Endothelial cell of umbilical vein (primary cell): ENCODE measurements around the gene MPZL3. TPM values are rescaled to one million over a fixed set of nuclear protein-coding genes. Genes with fewer than 3 reads are reported as not detected.

Source experiments
- BruUV-seq: library from RNA; stranded (reverse); fragments of 400-500 nt; replicated peaks from 2 replicates; lab custom pipeline; 2021; lab: Mats Ljungman, UMichigan
- CTCF ChIA-PET: fragments of 300-600, 350-600 bp; sonication (Branson Sonifier 250); formaldehyde crosslinking; loops from one replicate; lab custom pipeline; 2021; ENCODE audit warnings: antibody characterized with exemption, inconsistent platforms; lab: Charles Lee
- POLR2A ChIA-PET: fragments of 300-600, 350-600 bp; sonication (Branson Sonifier 250); formaldehyde crosslinking; loops from one replicate; lab custom pipeline; 2021; ENCODE audit warnings: antibody characterized with exemption, inconsistent platforms; lab: Charles Lee
- DNase-seq: peaks from one replicate; pipeline ENCODE4 v3.0.0-alpha.2; 2011; ENCODE audit warnings: low read depth, low spot score
- FAIRE-seq: peaks from 2 replicates; lab custom pipeline; 2011; peaks lifted over from hg19 to GRCh38; lab: Jason Lieb, UNC
- H2AFZ ChIP-seq: 2 replicates; pipeline ENCODE4 v1.6.0; 2012; ENCODE audit warnings: low read depth, low read length, control low read depth, inconsistent platforms
- H3K27ac ChIP-seq: 2 replicates; pipeline ENCODE4 v1.5.1; 2011; ENCODE audit warnings: low read depth, mild to moderate bottlenecking, control low read depth, low read length, moderate library complexity; ENCODE audit not compliant: insufficient read depth
- H3K27me3 ChIP-seq, 2 experiments: 2 replicates each; pipeline versions ENCODE4 v1.6.0 to v1.6.1; 2011; ENCODE audit warnings: low read length in 2 of 2, mixed read lengths in 1 of 2; ENCODE audit not compliant: control insufficient read depth in 2 of 2, insufficient read depth in 2 of 2
- H3K36me3 ChIP-seq, 2 experiments: 2 replicates in 1 of 2; 3 replicates in 1 of 2; pipeline ENCODE4 v1.5.1; 2011; ENCODE audit warnings: low read length in 2 of 2, mild to moderate bottlenecking in 1 of 2, moderate library complexity in 1 of 2; ENCODE audit not compliant: control insufficient read depth in 2 of 2, insufficient read depth in 2 of 2; ENCODE audit errors: extremely low read depth in 1 of 2
- H3K4me1 ChIP-seq: 3 replicates; pipeline ENCODE4 v1.5.1; 2011; ENCODE audit warnings: mild to moderate bottlenecking, low read length; ENCODE audit not compliant: control insufficient read depth, insufficient read depth; ENCODE audit errors: extremely low read depth
- H3K4me2 ChIP-seq: 2 replicates; pipeline ENCODE4 v1.6.1; 2011; ENCODE audit warnings: low read length, control low read depth, mixed read lengths; ENCODE audit not compliant: insufficient read depth
- H3K4me3 ChIP-seq, 3 experiments: fragments of 200-600 bp in 1 of 3; sonication (generic), shearing (Covaris generic) in 1 of 3; replicated peaks in 1 of 3; 2 replicates each; pipeline ENCODE4 v1.5.1; 2011 to 2016; ENCODE audit warnings: control low read depth in 3 of 3, low read length in 3 of 3, mild to moderate bottlenecking in 2 of 3, inconsistent platforms in 1 of 3, low read depth in 1 of 3, moderate library complexity in 1 of 3; ENCODE audit not compliant: insufficient read depth in 1 of 3
- H3K79me2 ChIP-seq: 2 replicates; pipeline ENCODE4 v1.6.0; 2012; ENCODE audit warnings: low read length, inconsistent platforms; ENCODE audit not compliant: control insufficient read depth, insufficient read depth
- H3K9ac ChIP-seq: replicated peaks from 2 replicates; pipeline ENCODE3; 2011; ENCODE audit warnings: low read length, control low read depth; ENCODE audit not compliant: insufficient read depth; ENCODE audit errors: extremely low read depth
- H3K9me1 ChIP-seq: replicated peaks from 3 replicates; pipeline ENCODE4 v1.6.0; 2011; ENCODE audit warnings: mild to moderate bottlenecking, low read length; ENCODE audit not compliant: control insufficient read depth, insufficient read depth; ENCODE audit errors: extremely low read depth
- H3K9me3 ChIP-seq: replicated peaks from 2 replicates; pipeline ENCODE4 v1.5.1; 2012; ENCODE audit warnings: low read length, inconsistent platforms; ENCODE audit not compliant: control insufficient read depth, insufficient read depth
- H4K20me1 ChIP-seq: replicated peaks from 2 replicates; pipeline ENCODE3; 2011; ENCODE audit warnings: mild to moderate bottlenecking, low read length; ENCODE audit not compliant: control insufficient read depth, insufficient read depth; ENCODE audit errors: extremely low read depth
- EZH2 ChIP-seq: IDR thresholded peaks from 2 replicates; pipeline ENCODE4 v1.6.1; 2012; ENCODE audit warnings: borderline replicate concordance, low read depth, mild to moderate bottlenecking, moderate library complexity, low read length, inconsistent platforms; ENCODE audit not compliant: severe bottlenecking
- FOS ChIP-seq: IDR thresholded peaks from 2 replicates; pipeline ENCODE4 v1.6.1; 2011; ENCODE audit warnings: mild to moderate bottlenecking, low read length, moderate library complexity, borderline replicate concordance; ENCODE audit not compliant: insufficient read depth
- GATA2 ChIP-seq: IDR thresholded peaks from 2 replicates; pipeline ENCODE4 v1.7.0; 2011; ENCODE audit warnings: low read depth, mild to moderate bottlenecking, moderate library complexity, mixed read lengths, low read length; ENCODE audit not compliant: insufficient read length, insufficient read depth
- JUN ChIP-seq: IDR thresholded peaks from 2 replicates; pipeline ENCODE4 v1.6.1; 2011; ENCODE audit warnings: borderline replicate concordance, low read depth; ENCODE audit not compliant: insufficient read length, insufficient read depth
- MYC ChIP-seq: IDR thresholded peaks from one replicate; pipeline ENCODE4 v1.6.1; 2011; ENCODE audit warnings: mild to moderate bottlenecking, low read depth, low read length
- POLR2A ChIP-seq: IDR thresholded peaks from 2 replicates; pipeline ENCODE4 v1.6.1; 2012; ENCODE audit warnings: low read depth, mild to moderate bottlenecking, control low read depth, low read length
- POLR2AphosphoS5 ChIP-seq: IDR thresholded peaks from 2 replicates; pipeline ENCODE4 v1.6.1; 2012; ENCODE audit warnings: low read depth, mild to moderate bottlenecking, control low read depth, low read length, moderate library complexity; ENCODE audit not compliant: insufficient read depth
- dilution Hi-C: fragments of 300-500 bp; cut with MboI; formaldehyde crosslinking; loops from one replicate; pipeline ENCODE4 v1.15.0; 2019; ENCODE audit warnings: low sequenced_read_pairs; ENCODE audit not compliant: extremely low pct_ligation_motif_present
- intact Hi-C: fragments of 100-400 bp; cut with micrococcal nuclease; formaldehyde crosslinking; loops from one replicate; pipeline ENCODE4 v1.10.0; 2022
- polyA plus RNA-seq, 4 experiments: library from polyadenylated mRNA; depleted of rRNA in 3 of 4; stranded (reverse) in 3 of 4; unstranded in 1 of 4; fragments of >200 nt; gene quantifications; 2 replicates each; pipeline versions ENCODE4 v1.2.1 to v1.2.3, GENCODE V29; 2011 to 2012; ENCODE audit warnings: missing spikeins in 1 of 4
- total RNA-seq: library from RNA; stranded (reverse); gene quantifications from 2 replicates; pipeline ENCODE4 v1.2.3, GENCODE V29; 2021
- TF ChIP-seq, protein P1 (sequence below), 2 donors: IDR thresholded peaks; 1 replicate in 1 of 2; 2 replicates in 1 of 2; pipeline ENCODE4 v1.5.1; 2011; ENCODE audit warnings: low read length in 2 of 2, mild to moderate bottlenecking in 2 of 2, moderate library complexity in 2 of 2, control low read depth in 1 of 2, inconsistent platforms in 1 of 2, low read depth in 1 of 2; ENCODE audit not compliant: insufficient read depth in 1 of 2; ENCODE audit errors: extremely low read depth in 1 of 2
- TF ChIP-seq, protein P2 (sequence below): IDR thresholded peaks from 2 replicates; pipeline ENCODE4 v1.6.1; 2011; ENCODE audit not compliant: insufficient read depth, insufficient read length

Gene MPZL3
- total and polyA plus RNA-seq, 2 donors (not counting 3 experiments of a cell fraction or from before 2014, with no cell fraction given), result 2.5 to 7.1 TPM

DNA sequence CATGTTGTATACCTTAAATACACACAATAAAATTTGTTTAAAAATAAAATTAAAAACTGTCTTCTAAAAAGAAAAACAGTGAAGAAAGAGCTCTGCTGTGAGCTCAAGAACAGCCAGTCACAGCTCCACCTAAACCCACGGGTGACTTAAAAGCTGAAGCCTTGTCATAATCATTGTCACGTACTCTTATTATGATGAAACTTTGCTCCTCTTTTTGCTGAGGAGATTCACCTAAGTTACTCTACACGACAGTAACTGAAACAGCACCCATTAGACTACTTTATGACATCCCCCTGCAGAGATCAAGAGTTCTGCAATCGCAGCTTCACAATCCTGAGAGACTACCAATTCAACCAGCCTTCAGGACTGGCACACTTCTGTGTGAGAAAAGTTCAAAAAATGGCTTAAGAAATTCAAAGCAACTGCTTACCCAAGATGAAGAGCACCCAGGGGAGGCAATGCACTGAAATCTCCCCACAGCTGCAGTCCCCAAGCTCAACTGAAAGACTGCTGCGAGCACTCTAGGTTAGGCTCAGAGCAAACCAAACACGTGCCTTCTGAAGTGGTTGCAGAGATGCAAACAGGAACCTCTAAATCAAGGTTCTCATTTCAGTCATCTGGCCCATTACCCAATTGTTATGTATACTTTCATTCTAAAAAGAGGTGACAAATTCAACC is 27.5 kb downstream of the MPZL3 start, which contains the start of gene JAML:
JAML (minus strand) TSS at position 501 of the 678 bp plus-strand sequence. CDS start 10,145 bp downstream, outside the sequence.
- no peaks in the 10 kb centered on the region for H3K9me3 ChIP-seq
- peaks cover 18% of the 10 kb centered on the region for H3K4me1 ChIP-seq
- H3K9ac ChIP-seq, result no peak within 1 kb of the TSS
- H3K4me3 ChIP-seq, result no peak within 1 kb of the TSS
- POLR2A ChIA-PET, result no interaction called here
- no peak for FAIRE-seq
- no peak within 1 kb of the TSS for H3K27ac ChIP-seq
- H3K9me1 ChIP-seq, result no peaks in the 10 kb centered on the region
- intact Hi-C loops, result no loop called here
- TF ChIP-seq, protein P1, sequence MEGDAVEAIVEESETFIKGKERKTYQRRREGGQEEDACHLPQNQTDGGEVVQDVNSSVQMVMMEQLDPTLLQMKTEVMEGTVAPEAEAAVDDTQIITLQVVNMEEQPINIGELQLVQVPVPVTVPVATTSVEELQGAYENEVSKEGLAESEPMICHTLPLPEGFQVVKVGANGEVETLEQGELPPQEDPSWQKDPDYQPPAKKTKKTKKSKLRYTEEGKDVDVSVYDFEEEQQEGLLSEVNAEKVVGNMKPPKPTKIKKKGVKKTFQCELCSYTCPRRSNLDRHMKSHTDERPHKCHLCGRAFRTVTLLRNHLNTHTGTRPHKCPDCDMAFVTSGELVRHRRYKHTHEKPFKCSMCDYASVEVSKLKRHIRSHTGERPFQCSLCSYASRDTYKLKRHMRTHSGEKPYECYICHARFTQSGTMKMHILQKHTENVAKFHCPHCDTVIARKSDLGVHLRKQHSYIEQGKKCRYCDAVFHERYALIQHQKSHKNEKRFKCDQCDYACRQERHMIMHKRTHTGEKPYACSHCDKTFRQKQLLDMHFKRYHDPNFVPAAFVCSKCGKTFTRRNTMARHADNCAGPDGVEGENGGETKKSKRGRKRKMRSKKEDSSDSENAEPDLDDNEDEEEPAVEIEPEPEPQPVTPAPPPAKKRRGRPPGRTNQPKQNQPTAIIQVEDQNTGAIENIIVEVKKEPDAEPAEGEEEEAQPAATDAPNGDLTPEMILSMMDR (IDR thresholded peaks at IDR 0.05; ENCODE audit: extremely low read depth in 1 of 2, insufficient read depth in 1 of 2, low read depth in 1 of 2, low read length in 2 of 2), result no peak
- TF ChIP-seq POLR2A (no peak), GATA2 (no peak), FOS (no peak), EZH2 (no peak), MYC (no peak), POLR2AphosphoS5 (no peak), JUN (no peak)
- TF ChIP-seq, protein P2, sequence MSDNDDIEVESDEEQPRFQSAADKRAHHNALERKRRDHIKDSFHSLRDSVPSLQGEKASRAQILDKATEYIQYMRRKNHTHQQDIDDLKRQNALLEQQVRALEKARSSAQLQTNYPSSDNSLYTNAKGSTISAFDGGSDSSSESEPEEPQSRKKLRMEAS, result no peak
- no peak for DNase-seq
- no peaks in the 10 kb centered on the region for H3K36me3 ChIP-seq
- H3K4me2 ChIP-seq, result no peak within 1 kb of the TSS
- no peaks in the 10 kb centered on the region for H4K20me1 ChIP-seq
- no TSS peak for BruUV-seq
- dilution Hi-C loops, result no loop called here
- H3K79me2 ChIP-seq, result no peaks in the 10 kb centered on the region
- H2AFZ ChIP-seq, result no peak within 1 kb of the TSS
- H3K27me3 ChIP-seq, result peaks cover 4% of the 10 kb centered on the region in 2 experiments
- CTCF ChIA-PET, result interaction anchor here (1.6 kb wide), 1 partner anchor 26 kb away, joined by 7 read pairs; no protein-coding TSS in a partner anchor
